Upper lobe of left lung (tissue), 4 donors: ENCODE data around the gene MFSD8.

Experiments
- CTCF ChIP-seq, 6 experiments: fragments of 450-650 bp in 4 of 6; fragments of 200-600 bp in 2 of 6; sonication (generic) in 2 of 6; IDR thresholded peaks; one replicate each; pipeline ENCODE4 v1.5.1; 2016 to 2019; ENCODE audit warnings: antibody characterized with exemption in 6 of 6
- EP300 ChIP-seq, 4 donors: sonication (generic); formaldehyde crosslinking; IDR thresholded peaks; one replicate each; pipeline ENCODE4 v1.5.1; 2017; ENCODE audit warnings: antibody characterized with exemption in 4 of 4, control low read depth in 2 of 4
- POLR2A ChIP-seq, 4 donors: fragments of 450-650 bp; IDR thresholded peaks; one replicate each; pipeline ENCODE4 v1.5.1; 2016 to 2017; ENCODE audit warnings: antibody characterized with exemption in 4 of 4, mild to moderate bottlenecking in 2 of 4
- POLR2AphosphoS5 ChIP-seq, 2 donors: sonication (generic); formaldehyde crosslinking; IDR thresholded peaks; one replicate each; pipeline ENCODE4 v1.5.1; 2017; ENCODE audit warnings: antibody characterized with exemption in 2 of 2

- TF ChIP-seq EP300 (IDR thresholded peaks at IDR 0.05) (no peak), CTCF (IDR thresholded peaks at IDR 0.05) (no peak), POLR2AphosphoS5 (IDR thresholded peaks at IDR 0.05) (no peak), POLR2A (IDR thresholded peaks at IDR 0.05) (no peak)
These were observed 34.8 kb downstream of the MFSD8 start for GRCh38 chr4:127930175-127930574.
